Measurements from ENCODE around the gene TMED7.

The TMED7 gene

DNA sequence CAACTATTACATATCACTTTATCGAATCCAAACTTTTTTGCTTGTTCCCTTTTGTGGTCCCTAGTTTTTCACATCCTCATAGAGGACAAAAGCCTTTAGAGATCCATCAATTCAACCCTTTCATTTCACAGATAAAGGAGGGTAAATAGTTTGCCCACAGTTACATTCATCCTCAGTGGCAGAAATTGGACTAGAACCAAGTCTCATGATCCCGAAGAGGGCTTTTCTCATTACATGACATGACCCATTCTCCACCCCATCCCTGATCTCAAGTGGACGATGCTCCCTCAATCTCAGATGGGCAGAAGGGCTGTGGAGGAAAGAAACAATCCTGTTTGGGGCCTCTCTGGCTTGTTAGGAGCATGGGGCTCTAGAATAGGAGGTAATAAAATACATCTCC lies 46.6 kb downstream of the TMED7 start:
- DNase-seq = peak; percentile 21

DNA sequence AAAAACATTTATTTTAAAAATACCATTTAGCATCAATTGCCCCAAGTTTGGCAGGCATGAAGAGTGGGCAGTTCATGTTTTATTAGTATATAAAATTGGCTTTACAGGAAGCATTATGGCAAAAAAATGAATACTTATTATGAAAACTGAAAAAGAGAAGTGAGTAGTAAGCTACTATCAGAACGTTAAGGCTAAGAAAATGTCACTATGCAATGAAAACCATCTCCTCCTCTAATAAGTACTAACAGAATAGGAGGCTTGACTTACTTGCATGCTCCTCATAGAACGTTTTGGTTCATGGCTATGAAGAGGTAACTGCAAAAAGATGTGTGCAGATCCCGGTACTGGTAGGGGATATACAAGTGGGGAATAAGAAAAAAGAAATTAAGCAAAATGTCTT lies 47.2 kb downstream of the TMED7 start:
- DNase-seq = peak; percentile 45

DNA sequence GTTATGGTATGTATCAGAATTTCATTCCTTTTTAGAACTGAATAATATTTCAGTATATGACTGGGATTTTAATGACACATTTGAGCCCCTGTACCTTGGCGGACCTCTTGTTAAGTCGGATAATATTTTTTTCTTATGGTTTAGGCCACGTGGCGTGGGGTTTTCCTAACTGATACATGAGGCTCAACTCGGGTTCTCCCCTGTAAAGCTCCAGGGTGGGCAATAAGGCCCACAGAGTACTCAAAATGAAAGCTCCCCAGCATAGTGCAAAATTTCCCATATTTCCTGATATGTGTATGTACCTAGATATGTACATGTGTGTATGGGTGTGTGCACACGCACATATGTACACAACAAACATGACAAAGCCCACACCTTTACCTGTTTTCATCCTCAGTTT lies 48.1 kb downstream of the TMED7 start:
- no peak for DNase-seq

DNA sequence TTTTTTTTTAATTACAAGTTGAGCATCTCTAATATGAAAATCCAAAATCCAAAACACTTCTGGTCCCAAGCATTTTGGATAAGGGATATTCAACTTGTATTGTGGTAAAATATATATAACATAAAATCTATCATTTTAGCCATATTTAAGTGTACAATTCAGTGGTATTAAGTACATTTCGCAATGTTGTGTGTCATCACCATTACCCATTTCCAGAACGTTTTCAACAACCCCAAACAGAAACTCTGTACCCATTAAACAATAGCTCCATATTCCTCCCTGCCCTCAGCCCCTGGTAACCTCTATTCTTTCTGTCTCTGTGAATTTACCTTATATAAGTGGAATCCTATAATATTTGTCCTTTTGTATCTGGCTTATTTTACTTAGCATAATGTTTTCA lies 48.5 kb downstream of the TMED7 start:
- peak; percentile 40 for DNase-seq

DNA sequence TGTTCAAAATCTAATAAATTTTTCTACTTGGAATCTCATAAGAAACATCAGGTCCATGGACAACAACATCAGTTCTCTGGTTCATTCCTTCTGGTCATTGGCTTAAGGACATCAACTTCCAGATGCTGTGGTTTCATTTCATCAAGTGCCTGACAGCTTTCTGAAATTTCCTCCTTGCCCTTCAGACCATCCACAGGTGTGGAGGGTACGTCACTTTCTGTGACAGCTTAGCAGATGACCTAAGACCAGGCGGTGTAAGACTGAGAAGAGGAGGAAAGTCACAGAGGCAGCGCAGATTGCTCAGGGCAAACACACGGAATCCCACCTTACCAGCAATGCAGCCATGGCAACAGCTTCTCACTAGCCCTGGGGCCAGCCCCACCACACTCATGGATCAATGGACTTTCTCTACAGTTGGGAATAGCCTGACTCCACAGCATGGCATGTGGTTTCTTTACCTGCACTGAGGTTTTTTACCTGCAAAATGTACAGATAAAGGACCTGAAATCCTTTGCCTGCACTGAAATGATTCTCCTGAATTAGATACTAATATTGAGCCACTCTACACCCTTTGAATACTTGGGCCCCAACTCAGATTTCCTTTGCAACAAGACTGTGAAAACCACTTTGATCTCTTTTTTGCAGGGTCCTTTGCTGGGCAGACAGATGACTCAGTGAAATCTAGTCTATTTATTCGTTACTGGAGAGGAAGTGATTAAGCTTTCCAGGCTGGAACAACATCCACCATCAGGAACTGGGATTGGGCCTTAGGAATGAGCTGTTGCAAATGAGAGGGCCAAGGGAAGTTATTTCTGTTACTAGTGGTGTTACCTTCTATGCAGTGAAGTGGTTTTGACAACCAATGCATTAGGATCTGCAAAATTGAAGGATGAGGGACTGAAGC lies 50.4 kb downstream of the TMED7 start:
- DNase-seq = no peak

DNA sequence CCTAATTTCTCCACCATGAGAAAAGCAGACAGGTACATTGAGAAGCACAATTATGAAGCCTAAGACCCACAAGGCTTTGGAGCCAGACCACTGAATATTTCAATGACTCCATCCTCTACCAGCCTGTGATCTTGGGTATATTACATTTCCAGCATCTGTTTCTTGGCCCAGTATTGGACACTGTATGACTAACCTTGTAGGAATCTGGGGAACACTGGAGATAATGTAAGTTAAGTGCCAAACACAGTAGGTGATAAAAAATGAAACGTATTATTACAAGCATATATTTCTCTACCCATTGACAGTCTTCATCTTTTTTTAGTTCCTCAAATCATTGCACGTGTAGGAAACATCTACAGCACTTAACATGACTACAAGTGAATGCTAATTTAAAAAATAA lies 52.7 kb downstream of the TMED7 start:
- DNase-seq = no peak

DNA sequence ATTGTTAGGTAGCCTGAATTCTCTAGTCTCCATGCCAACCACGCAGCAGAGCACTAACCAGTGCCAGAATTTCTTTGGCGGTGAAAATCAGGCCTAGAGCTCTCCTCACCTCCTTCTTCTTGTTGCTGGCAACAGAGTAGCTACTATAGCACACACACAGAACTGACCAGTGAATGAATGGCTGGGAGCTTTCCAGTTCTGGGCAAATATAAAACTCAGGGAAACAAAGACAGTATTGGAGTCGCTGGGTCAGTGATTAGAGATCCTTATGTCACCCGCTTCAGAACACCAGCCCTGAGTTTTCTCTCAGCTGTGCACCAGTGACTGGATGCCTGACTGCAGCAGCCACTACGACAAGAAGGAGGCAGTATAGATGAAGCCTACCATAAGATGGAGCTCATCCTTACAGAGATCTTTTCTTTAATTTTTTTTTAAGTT lies 54.4 kb downstream of the TMED7 start:
- no peak for DNase-seq

DNA sequence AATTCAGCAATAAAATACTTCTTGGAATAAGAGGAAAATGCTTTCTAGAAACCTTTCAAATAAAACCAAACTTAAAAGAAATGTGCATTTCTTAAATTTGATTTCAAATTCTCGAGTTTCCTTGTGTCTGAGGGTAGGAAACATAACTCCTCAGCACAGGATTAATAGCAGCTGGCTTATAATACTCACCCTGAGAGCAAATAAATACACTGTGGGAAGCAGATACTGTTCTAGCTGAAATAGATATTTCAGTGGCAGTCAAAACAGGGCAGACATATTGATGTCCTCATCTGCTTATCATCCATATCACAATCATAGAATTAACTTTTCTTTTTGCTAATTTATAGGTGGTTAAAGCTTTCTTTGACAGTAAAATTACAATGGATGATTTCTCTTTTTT lies 57.2 kb downstream of the TMED7 start:
- DNase-seq = no peak

DNA sequence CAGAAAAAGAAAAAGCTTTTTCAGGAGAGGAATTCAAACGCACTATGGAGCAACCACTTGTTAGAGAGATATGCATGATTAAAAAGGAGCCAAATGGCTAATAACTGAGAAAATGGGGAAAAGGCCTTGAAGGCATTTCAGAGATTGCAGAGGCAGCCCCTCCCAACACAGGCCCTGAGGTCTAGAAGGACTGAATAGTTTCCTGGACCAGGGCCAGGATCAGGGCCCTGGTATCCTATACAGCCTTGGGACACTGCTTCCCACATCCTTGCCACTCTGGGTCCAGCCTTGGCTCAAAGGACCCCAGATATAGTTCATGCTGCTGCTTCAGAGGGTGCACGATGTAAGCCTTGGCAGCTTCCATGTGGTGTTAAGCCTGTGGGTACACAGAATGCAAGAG lies 60.6 kb downstream of the TMED7 start:
- DNase-seq = no peak
